Left lung (tissue), 10 donors: ENCODE results near the gene SNAP47. TPM values are rescaled to one million over a fixed set of nuclear protein-coding genes. Genes with fewer than 3 reads are reported as not detected.
A peak's percentile ranks its signal among the peaks of the same experiment; 100 is the strongest.

Source experiments
- ATAC-seq: fragments of 200-7000 bp; cut with Tn5 transposase; one replicate; pipeline ENCODE4 v1.9.1; 2020; ENCODE audit warnings: moderate library complexity
- DNase-seq, 4 donors: peaks; one replicate each; pipeline ENCODE4 v3.0.0-alpha.2; 2013 to 2020
- H3K27ac ChIP-seq, 2 donors: fragments of 200-600 bp; sonication (generic) in 1 of 2; one replicate each; pipeline versions ENCODE4 v1.5.0 to v1.8.0; 2020 to 2021
- H3K27me3 ChIP-seq, 2 donors: fragments of 200-600 bp; sonication (generic) in 1 of 2; one replicate each; pipeline versions ENCODE4 v1.5.0 to v1.8.0; 2020 to 2021
- H3K36me3 ChIP-seq, 2 donors: fragments of 200-600 bp; sonication (generic) in 1 of 2; one replicate each; pipeline versions ENCODE4 v1.5.0 to v1.8.0; 2020 to 2021
- H3K4me1 ChIP-seq, 2 donors: fragments of 200-600 bp; one replicate each; pipeline ENCODE4 v1.8.0; 2021
- H3K4me3 ChIP-seq, 2 donors: fragments of 200-600 bp; sonication (generic) in 1 of 2; one replicate each; pipeline versions ENCODE4 v1.5.0 to v1.8.0; 2020 to 2021; ENCODE audit warnings: mild to moderate bottlenecking in 1 of 2
- H3K9me3 ChIP-seq, 2 donors: fragments of 200-600 bp; sonication (generic) in 1 of 2; one replicate each; pipeline versions ENCODE4 v1.5.0 to v1.8.0; 2020 to 2021
- intact Hi-C, 2 donors: fragments of 100-400 bp; cut with DNase I; formaldehyde crosslinking; loops; one replicate each; pipeline versions ENCODE4 v1.11.2 to v1.14.2; 2022
- polyA plus RNA-seq, 6 donors: library from polyadenylated mRNA; unstranded; fragments of 120-200 nt; gene quantifications; one replicate each; pipeline ENCODE4 v1.2.1, GENCODE V29; 2013; ENCODE audit not compliant: insufficient read length in 6 of 6
- total RNA-seq, 2 donors: library from RNA; stranded (reverse); fragmentation: NEBNext Ultra II Directional; extraction: Animal tissue kit (Norgen Biotek cat#: 25700); gene quantifications; one replicate each; pipeline ENCODE4 v1.2.1, GENCODE V29; 2021
- TF ChIP-seq, protein P1 (sequence below), 2 donors: fragments of 200-600 bp; sonication (generic) in 1 of 2; IDR thresholded peaks; one replicate each; pipeline versions ENCODE4 v1.5.0 to v1.8.0; 2021; ENCODE audit warnings: antibody characterized with exemption in 2 of 2
- donor health status: DM: no; HTN: yes; CAD: no.
- donor health status: DM: no; HTN: no; CAD: no.

The SNAP47 gene
- total and polyA plus RNA-seq, 8 donors, result 24.5 to 44.9 (median 41.3) TPM

DNA sequence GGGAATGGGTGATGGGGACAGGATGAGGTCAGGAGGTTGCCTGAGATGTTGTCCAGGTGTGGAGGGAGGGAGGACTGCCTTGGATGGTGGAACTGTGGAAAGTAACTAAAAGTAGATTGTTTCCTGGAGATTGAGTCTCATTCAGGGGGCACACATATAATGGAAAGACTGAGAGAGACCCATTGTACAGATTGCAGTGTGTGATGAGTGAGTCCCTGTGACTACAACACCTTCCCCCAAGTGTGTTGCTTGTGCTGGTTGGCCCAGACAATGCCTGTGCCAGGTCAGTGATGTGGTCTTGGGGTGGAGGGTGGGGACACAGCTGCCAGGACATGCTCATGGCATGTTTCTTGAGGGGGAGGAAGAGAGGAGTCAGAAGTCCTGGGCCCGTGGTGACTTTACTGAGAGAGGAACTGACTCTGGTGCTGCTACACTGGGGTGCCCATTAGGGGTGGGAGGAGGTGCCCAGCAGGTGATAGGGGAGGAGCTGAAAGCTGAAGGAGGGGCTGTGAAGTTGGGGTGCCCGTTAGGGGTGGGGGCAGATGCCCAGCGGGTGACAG is 5.2 kb downstream of the SNAP47 start:
- Histone ChIP-seq H3K36me3 (no peaks in the 10 kb centered on the region), H3K9me3 (no peaks in the 10 kb centered on the region), H3K27ac (no peak overlapping the region), H3K4me3 (no peak overlapping the region), H3K4me1 (peaks cover 0 to 9% of the 10 kb centered on the region in 2 donors), H3K27me3 (no peaks in the 10 kb centered on the region)
- DNase-seq (no peak), ATAC-seq (no peak)
- TF ChIP-seq, protein P1, sequence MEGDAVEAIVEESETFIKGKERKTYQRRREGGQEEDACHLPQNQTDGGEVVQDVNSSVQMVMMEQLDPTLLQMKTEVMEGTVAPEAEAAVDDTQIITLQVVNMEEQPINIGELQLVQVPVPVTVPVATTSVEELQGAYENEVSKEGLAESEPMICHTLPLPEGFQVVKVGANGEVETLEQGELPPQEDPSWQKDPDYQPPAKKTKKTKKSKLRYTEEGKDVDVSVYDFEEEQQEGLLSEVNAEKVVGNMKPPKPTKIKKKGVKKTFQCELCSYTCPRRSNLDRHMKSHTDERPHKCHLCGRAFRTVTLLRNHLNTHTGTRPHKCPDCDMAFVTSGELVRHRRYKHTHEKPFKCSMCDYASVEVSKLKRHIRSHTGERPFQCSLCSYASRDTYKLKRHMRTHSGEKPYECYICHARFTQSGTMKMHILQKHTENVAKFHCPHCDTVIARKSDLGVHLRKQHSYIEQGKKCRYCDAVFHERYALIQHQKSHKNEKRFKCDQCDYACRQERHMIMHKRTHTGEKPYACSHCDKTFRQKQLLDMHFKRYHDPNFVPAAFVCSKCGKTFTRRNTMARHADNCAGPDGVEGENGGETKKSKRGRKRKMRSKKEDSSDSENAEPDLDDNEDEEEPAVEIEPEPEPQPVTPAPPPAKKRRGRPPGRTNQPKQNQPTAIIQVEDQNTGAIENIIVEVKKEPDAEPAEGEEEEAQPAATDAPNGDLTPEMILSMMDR (IDR thresholded peaks at IDR 0.05), result no peak
- intact Hi-C loops, result no loop called here

DNA sequence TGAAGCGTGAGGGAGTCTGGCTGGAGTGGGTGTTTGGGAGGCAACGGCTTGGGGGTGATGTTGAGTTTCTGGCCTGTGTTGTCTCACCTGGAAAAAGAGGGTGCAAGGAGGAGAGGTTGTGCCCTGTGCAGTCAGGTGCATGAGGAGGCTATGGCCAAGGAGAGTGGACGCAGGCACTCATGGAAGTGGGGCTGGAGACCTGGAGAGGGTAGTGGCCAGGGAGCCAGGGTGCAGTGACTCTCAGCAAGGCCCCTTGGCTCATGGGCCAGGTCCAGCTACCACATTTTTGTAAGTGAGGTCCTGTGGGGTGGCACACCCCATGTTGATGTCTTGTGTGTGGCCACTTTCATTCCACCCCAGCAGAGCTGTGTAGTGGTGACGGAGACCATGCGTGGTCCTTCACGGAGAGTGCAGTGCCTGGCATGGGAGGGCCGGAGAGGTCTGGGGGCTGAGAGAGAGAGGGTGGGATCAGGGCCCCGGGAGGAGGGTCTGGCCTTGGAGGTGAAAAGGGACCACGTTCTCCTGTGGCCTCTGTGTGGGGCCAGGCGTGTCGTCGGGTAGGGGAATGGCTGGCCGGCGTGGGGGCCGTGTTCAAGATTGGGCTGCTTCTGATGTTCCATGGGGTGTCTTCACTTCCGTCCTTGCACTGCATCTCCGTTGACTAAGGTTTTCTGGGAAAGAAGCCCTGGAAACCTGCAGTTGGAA is 6.1 kb downstream of the SNAP47 start:
- TF ChIP-seq, protein P1 (IDR thresholded peaks at IDR 0.05), result no peak
- H3K4me3 ChIP-seq, result no peak overlapping the region
- peaks cover 0 to 3% of the 10 kb centered on the region in 2 donors for H3K4me1 ChIP-seq
- no peaks in the 10 kb centered on the region for H3K9me3 ChIP-seq
- H3K27ac ChIP-seq, result no peak overlapping the region
- no peak for DNase-seq
- intact Hi-C loops, result no loop called here
- no peaks in the 10 kb centered on the region for H3K36me3 ChIP-seq
- no peaks in the 10 kb centered on the region for H3K27me3 ChIP-seq
- no peak for ATAC-seq

DNA sequence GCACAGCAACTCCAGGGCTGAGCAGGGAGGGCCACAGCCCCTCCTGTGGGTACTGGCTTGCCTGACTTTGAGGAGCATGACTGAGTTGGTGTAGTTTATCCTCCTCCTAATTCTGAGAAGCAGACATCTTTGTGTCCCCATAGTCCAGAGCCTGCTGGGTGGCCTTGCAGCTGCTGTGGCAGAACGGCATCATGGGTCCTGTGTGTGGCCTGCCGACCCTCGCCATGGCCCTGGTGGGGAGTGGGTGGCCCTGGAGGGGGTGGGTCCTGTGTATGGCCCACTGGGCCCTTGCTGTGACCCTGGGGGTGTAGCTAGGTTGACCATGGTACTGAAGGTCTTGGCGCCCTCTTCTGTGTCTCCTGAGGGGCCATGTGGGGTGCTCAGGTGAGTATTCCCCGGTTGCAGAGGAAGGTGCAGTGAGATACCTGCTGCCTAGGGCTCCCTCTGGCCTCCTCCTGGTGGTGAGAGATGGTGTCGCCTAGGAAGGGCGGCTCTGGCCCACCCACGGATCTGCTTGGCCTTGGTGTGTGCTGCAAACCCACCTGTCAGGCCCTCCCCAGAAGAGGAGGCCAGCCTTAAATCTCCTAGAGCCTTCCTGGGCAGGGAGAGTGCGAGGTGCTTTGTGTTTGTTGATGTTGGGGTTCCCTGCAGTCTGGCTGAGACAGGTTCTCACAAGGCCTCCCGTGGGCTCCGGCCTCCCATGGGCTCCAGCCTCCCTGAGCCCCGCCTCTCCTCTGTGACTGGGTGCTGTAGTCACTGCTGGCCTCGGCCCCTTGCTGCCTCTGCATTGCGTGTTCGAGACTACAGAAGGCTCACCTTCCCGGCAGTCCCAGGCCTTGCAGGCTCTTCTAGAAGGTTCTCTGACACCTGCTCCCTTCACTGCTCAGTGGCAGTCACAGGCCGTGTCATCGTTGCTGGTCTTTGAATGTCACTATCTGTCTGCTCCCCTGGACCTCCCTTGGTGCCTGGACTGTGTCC is 7.8 kb downstream of the SNAP47 start:
- DNase-seq (peak in 1 of 4 donors; percentile 79), ATAC-seq (no peak)
- Histone ChIP-seq H3K27ac (no peak overlapping the region), H3K4me1 (no peaks in the 10 kb centered on the region), H3K36me3 (peaks cover 0 to 3% of the 10 kb centered on the region in 2 donors), H3K9me3 (no peaks in the 10 kb centered on the region), H3K4me3 (no peak overlapping the region), H3K27me3 (no peaks in the 10 kb centered on the region)
- intact Hi-C loops, result no loop called here
- TF ChIP-seq, protein P1 (IDR thresholded peaks at IDR 0.05), result no peak

DNA sequence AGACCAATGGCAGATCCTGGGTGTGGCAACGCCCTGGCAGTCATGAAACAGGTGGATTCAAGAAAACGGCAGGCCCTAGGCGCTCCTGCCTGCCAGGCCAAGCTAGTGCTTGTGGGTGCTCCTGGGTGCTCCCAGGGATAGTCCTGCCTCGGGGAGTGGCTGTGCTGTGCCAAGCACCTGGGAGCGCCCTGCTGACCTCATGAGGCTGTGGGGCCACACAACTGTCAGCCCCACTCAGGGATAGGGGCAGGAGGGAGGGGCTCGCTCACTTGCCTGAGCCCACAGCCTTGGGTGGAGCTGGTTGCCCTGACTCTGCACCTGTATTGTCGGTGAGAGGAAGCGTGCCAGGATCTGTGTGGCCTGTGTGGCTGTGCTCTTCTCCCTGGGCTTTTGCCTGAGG is 9.4 kb downstream of the SNAP47 start:
- TF ChIP-seq, protein P1 (IDR thresholded peaks at IDR 0.05), result no peak
- no peaks in the 10 kb centered on the region for H3K27me3 ChIP-seq
- no peak overlapping the region for H3K4me3 ChIP-seq
- H3K4me1 ChIP-seq, result no peaks in the 10 kb centered on the region
- peaks cover 0 to 20% of the 10 kb centered on the region in 2 donors for H3K36me3 ChIP-seq
- no peaks in the 10 kb centered on the region for H3K9me3 ChIP-seq
- no peak overlapping the region for H3K27ac ChIP-seq
- DNase-seq, result peak in 1 of 4 donors; percentile 54
- intact Hi-C loops, result no loop called here
- ATAC-seq, result no peak
